H1 (cell line): ENCODE data around the gene PRODH. TPM values are rescaled to one million over a fixed set of nuclear protein-coding genes. Genes with fewer than 3 reads are reported as not detected.

ENCODE experiments used
- BRCA1 ChIP-seq: IDR thresholded peaks from 2 replicates; pipeline ENCODE4 v1.6.1; 2012; ENCODE audit warnings: low read depth, low read length, improper control_type of control experiment
- CHD7 ChIP-seq: fragments of 300-600 bp; sonication (generic); IDR thresholded peaks from 2 replicates; pipeline ENCODE4 v1.7.1; 2012; ENCODE audit warnings: low read length, moderate library complexity, mild to moderate bottlenecking, inconsistent platforms; ENCODE audit not compliant: insufficient replicate concordance
- GTF2F1 ChIP-seq: IDR thresholded peaks from 2 replicates; pipeline ENCODE4 v1.6.1; 2012; ENCODE audit warnings: low read depth, low read length, improper control_type of control experiment, borderline replicate concordance
- SIX5 ChIP-seq: IDR thresholded peaks from 2 replicates; pipeline ENCODE4 v1.6.1; 2011; ENCODE audit warnings: mild to moderate bottlenecking, low read depth, low read length
- polyA plus RNA-seq, 7 experiments: library from polyadenylated mRNA; depleted of rRNA in 3 of 7; stranded (reverse) in 5 of 7; unstranded in 2 of 7; fragments of >200 nt in 5 of 7; fragments of 200-250 nt in 2 of 7; gene quantifications; 1 replicate in 5 of 7; 2 replicates in 1 of 7; 4 replicates in 1 of 7; pipeline versions ENCODE4 v1.2.1 to v1.2.3, GENCODE V29; 2011 to 2013; ENCODE audit warnings: missing spikeins in 2 of 7, mixed read lengths in 2 of 7
- total RNA-seq: library from RNA; stranded (reverse); fragmentation: NEBNext Ultra II Directional; extraction: Animal tissue kit (Norgen Biotek cat#: 25700); gene quantifications from 2 replicates; pipeline ENCODE4 v1.2.1, GENCODE V29; 2021

Gene PRODH
- total and polyA plus RNA-seq, 2 of the 8 experiments (the other 6 are each of a cell fraction or from before 2014, with no cell fraction given) = 27.6 to 45.6 TPM

GRCh38 chr22:18977824-18978425, 41.8 kb upstream of the PRODH start (continued):
- no peak for TF ChIP-seq CHD7
- TF ChIP-seq SIX5 = no peak
- TF ChIP-seq BRCA1 = no peak
- TF ChIP-seq GTF2F1 = no peak
- TF ChIP-seq, all 59 proteins: peak for 0
